ENCODE results near the gene RIMS4. TPM values are rescaled to one million over a fixed set of nuclear protein-coding genes. Genes with fewer than 3 reads are reported as not detected.

Gene RIMS4
- total RNA-seq, 1 donor from 2014 or later = not detected

DNA sequence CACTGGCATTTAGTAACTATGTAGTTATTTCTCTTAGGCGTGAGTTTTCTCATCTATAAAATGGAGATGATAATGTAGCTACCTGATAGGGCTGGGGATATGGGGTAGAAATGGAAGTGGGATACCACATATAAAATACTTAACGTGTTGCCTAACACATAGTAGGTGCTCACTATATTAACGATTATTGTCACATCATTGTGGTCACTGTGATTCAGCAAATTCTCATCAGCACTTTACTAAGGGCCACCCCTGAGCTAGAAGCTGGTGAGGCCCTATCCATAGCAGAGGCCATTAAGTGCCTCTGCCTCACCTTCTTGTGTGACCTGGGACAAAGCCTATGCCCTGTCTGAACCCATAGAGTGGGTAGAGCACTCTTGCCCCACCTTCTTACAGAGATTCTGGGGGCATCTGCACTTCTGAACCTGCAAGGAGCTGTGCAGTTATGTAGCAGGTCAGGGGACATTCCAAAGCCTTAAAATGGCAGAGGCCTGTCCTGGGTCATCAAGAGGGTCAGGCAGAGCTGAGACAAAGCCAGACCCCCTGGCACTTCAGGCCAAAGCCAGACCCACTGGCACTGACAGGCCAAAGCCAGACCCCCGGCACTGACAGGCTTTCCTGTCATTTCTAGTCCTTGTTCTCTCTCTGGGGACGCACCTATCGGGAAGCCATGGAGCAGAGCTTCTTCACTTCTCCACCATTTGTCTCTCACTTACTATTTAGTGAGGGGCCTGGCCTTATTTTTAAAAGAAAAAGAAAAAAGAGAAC lies 7.0 kb upstream of the RIMS4 start:
- no peaks in the 10 kb centered on the region for H3K9me3 Mint-ChIP-seq
- peaks cover 20% of the 10 kb centered on the region for H3K27me3 Mint-ChIP-seq
- H3K27ac Mint-ChIP-seq = no peak overlapping the region
- intact Hi-C loops (cut with micrococcal nuclease) = no loop called here
- no peaks in the 10 kb centered on the region for H3K4me1 Mint-ChIP-seq
- no peak for DNase-seq
- no peaks in the 10 kb centered on the region for H3K36me3 Mint-ChIP-seq (ENCODE audit: low read depth)
- H3K4me3 Mint-ChIP-seq = no peak overlapping the region

DNA sequence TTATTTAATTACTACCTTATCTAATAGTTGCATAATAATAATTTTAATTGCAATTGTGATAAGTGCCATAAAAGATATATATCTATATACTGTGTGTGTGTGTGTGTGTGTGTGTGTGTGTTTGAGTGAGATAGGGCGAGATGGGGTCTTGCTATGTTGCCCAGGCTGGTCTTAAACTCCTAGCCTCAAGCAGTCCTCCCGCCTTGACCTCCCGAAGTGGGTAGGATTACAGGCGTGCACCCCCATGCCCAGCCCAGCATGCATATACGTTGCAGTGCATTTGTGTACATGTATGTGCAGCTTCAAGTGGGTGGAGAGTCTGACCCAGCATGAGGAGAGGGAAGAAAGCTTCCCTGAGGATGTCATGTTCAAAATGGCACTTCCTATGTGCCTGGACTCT lies 4.6 kb upstream of the RIMS4 start:
- DNase-seq = no peak
- H3K27me3 Mint-ChIP-seq = peaks cover 36% of the 10 kb centered on the region
- no peak overlapping the region for H3K4me3 Mint-ChIP-seq
- H3K36me3 Mint-ChIP-seq (ENCODE audit: low read depth) = no peaks in the 10 kb centered on the region
- no peaks in the 10 kb centered on the region for H3K9me3 Mint-ChIP-seq
- H3K4me1 Mint-ChIP-seq = no peaks in the 10 kb centered on the region
- intact Hi-C loops (cut with micrococcal nuclease) = no loop called here
- no peak overlapping the region for H3K27ac Mint-ChIP-seq

- no peaks in the 10 kb centered on the region for H3K36me3 Mint-ChIP-seq (ENCODE audit: low read depth)
- peaks cover 4% of the 10 kb centered on the region for H3K4me1 Mint-ChIP-seq
- intact Hi-C loops (cut with micrococcal nuclease) = no loop called here
- H3K27ac Mint-ChIP-seq = no peak overlapping the region
- DNase-seq = no peak
- H3K4me3 Mint-ChIP-seq = peak overlapping the region; percentile 9
- H3K27me3 Mint-ChIP-seq = peaks cover 63% of the 10 kb centered on the region
- no peaks in the 10 kb centered on the region for H3K9me3 Mint-ChIP-seq
These were observed 872 bp upstream of the RIMS4 start for GRCh38 chr20:44811150-44811685.

- intact Hi-C loops (cut with micrococcal nuclease) = no loop called here
- H3K27me3 Mint-ChIP-seq = peaks cover 66% of the 10 kb centered on the region
- H3K4me3 Mint-ChIP-seq = no peak overlapping the region
- DNase-seq = no peak
- H3K36me3 Mint-ChIP-seq (ENCODE audit: low read depth) = no peaks in the 10 kb centered on the region
- no peak overlapping the region for H3K27ac Mint-ChIP-seq
- no peaks in the 10 kb centered on the region for H3K9me3 Mint-ChIP-seq
- H3K4me1 Mint-ChIP-seq = peaks cover 4% of the 10 kb centered on the region
These were observed 320 bp downstream of the RIMS4 start for GRCh38 chr20:44810061-44810390.

GRCh38 chr20:44809380-44810060 lies 826 bp downstream of the RIMS4 start:
- peaks cover 69% of the 10 kb centered on the region for H3K27me3 Mint-ChIP-seq
- no peaks in the 10 kb centered on the region for H3K9me3 Mint-ChIP-seq
- no peak for DNase-seq
- intact Hi-C loops (cut with micrococcal nuclease) = no loop called here
- peaks cover 4% of the 10 kb centered on the region for H3K4me1 Mint-ChIP-seq
- H3K36me3 Mint-ChIP-seq (ENCODE audit: low read depth) = no peaks in the 10 kb centered on the region
- H3K27ac Mint-ChIP-seq = no peak overlapping the region
- peak overlapping the region; percentile 60 for H3K4me3 Mint-ChIP-seq

DNA sequence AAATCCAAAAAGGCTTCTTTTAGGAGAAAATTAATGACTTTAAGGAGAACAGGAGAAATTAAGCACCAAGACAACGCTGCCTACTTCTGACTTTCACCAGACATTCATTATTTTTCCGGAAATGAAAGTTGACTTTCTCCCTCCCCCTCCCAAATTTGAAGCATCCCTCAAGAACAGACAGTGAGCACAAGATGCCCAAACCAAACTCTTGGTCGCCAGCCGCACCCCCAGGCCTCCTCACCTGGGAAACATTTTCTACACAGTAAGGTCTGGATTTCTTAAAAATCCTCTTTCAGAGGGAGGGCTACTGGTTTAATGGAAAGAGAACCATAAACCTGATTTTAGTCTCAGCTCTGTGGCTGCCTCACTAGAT lies 2.7 kb downstream of the RIMS4 start:
- H3K36me3 Mint-ChIP-seq (ENCODE audit: low read depth) = no peaks in the 10 kb centered on the region
- intact Hi-C loops (cut with micrococcal nuclease) = no loop called here
- H3K27ac Mint-ChIP-seq = no peak overlapping the region
- H3K4me3 Mint-ChIP-seq = no peak overlapping the region
- H3K4me1 Mint-ChIP-seq = peaks cover 4% of the 10 kb centered on the region
- peaks cover 68% of the 10 kb centered on the region for H3K27me3 Mint-ChIP-seq
- no peak for DNase-seq
- no peaks in the 10 kb centered on the region for H3K9me3 Mint-ChIP-seq

DNA sequence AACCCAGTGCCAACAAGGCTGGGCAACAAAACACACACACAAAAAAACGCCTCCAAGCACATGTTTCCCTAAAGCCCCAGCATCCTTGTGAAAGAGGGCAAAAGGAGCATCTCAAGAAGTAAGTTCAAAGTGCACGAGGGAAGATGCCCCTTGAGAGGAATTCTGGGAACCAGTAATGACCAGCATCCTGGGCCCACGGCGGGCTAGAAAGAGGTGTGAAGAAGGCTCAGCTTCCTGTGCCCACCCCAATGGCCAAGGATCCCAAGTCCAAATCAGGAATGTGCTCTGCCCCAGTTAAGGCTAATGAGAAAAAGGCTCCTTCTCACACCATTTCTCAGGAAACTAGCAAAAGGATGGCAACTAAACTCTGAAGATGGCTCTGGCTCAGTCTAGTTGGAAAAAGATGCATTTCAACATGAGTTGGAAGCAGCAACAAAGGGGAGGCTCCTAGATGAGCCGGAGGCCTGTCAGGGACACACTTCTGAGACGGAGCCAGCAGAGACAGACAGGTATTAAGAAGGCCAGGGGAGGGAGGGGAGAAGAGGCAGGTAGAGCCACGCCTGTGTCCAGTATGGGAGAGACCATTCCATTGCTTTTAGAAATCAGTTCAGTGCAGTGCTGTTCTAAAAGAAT lies 3.2 kb downstream of the RIMS4 start:
- Mint-ChIP-seq H3K27ac (no peak overlapping the region), H3K9me3 (no peaks in the 10 kb centered on the region), H3K4me3 (no peak overlapping the region), H3K4me1 (peaks cover 4% of the 10 kb centered on the region), H3K27me3 (peaks cover 64% of the 10 kb centered on the region), H3K36me3 (ENCODE audit: low read depth) (no peaks in the 10 kb centered on the region)
- DNase-seq = no peak
- intact Hi-C loops (cut with micrococcal nuclease) = no loop called here

DNA sequence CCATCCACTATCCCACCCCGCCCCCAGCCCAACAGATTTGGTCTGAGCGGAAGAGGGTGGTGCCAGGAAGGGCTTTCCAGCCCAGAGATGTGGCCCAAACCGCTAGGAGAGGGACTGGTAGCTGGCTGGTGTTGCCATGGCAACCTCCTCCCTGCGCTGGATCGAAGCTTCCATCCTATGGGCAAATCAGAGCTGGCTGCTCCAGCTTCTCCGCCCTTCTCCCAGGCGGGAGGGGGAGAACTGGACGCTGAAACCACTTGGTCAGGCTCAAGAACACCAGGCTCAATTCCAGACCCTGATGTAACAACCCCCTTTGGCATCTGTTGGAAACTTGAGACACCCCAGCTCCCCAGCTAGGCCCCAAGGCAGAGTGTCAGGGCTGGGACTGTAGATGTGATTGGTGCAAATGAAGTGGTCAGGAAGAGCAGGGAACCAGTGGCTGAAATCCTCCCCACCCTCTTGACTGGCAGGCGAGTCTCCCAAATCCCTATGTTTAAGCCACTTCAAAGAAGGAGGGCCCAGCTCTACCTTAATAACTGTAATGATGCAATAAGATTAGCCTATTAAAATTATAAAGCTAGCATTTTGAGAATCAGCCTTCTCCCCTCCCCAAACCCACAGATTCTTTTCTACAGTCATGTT lies 4.2 kb downstream of the RIMS4 start:
- Mint-ChIP-seq H3K27ac (no peak overlapping the region), H3K4me1 (peaks cover 4% of the 10 kb centered on the region)
- intact Hi-C loops (cut with micrococcal nuclease) = no loop called here

GRCh38 chr20:44805335-44805978 lies 4.9 kb downstream of the RIMS4 start:
- no peak for DNase-seq
- Mint-ChIP-seq H3K4me3 (no peak overlapping the region), H3K27ac (no peak overlapping the region), H3K27me3 (peaks cover 49% of the 10 kb centered on the region), H3K9me3 (no peaks in the 10 kb centered on the region), H3K36me3 (ENCODE audit: low read depth) (no peaks in the 10 kb centered on the region), H3K4me1 (peaks cover 4% of the 10 kb centered on the region)
- intact Hi-C loops (cut with micrococcal nuclease) = no loop called here

More for the DNA sequence above, 4.2 kb downstream of the RIMS4 start:
- peaks cover 54% of the 10 kb centered on the region for H3K27me3 Mint-ChIP-seq
- H3K4me3 Mint-ChIP-seq = no peak overlapping the region
- H3K9me3 Mint-ChIP-seq = no peaks in the 10 kb centered on the region
- no peak for DNase-seq
- H3K36me3 Mint-ChIP-seq (ENCODE audit: low read depth) = no peaks in the 10 kb centered on the region

- intact Hi-C loops (cut with micrococcal nuclease) = no loop called here
- no peak overlapping the region for H3K4me3 Mint-ChIP-seq
- DNase-seq = no peak
- H3K27ac Mint-ChIP-seq = no peak overlapping the region
- H3K27me3 Mint-ChIP-seq = peaks cover 36% of the 10 kb centered on the region
- no peaks in the 10 kb centered on the region for H3K9me3 Mint-ChIP-seq
- no peaks in the 10 kb centered on the region for H3K4me1 Mint-ChIP-seq
- no peaks in the 10 kb centered on the region for H3K36me3 Mint-ChIP-seq (ENCODE audit: low read depth)
These were observed 6.9 kb downstream of the RIMS4 start for GRCh38 chr20:44803383-44803941.

- H3K36me3 Mint-ChIP-seq (ENCODE audit: low read depth) = no peaks in the 10 kb centered on the region
- no peak overlapping the region for H3K4me3 Mint-ChIP-seq
- peaks cover 28% of the 10 kb centered on the region for H3K27me3 Mint-ChIP-seq
- no peak overlapping the region for H3K27ac Mint-ChIP-seq
- intact Hi-C loops (cut with micrococcal nuclease) = no loop called here
- H3K9me3 Mint-ChIP-seq = no peaks in the 10 kb centered on the region
- no peak for DNase-seq
- no peaks in the 10 kb centered on the region for H3K4me1 Mint-ChIP-seq
These were observed 7.6 kb downstream of the RIMS4 start for GRCh38 chr20:44802702-44803101.

DNA sequence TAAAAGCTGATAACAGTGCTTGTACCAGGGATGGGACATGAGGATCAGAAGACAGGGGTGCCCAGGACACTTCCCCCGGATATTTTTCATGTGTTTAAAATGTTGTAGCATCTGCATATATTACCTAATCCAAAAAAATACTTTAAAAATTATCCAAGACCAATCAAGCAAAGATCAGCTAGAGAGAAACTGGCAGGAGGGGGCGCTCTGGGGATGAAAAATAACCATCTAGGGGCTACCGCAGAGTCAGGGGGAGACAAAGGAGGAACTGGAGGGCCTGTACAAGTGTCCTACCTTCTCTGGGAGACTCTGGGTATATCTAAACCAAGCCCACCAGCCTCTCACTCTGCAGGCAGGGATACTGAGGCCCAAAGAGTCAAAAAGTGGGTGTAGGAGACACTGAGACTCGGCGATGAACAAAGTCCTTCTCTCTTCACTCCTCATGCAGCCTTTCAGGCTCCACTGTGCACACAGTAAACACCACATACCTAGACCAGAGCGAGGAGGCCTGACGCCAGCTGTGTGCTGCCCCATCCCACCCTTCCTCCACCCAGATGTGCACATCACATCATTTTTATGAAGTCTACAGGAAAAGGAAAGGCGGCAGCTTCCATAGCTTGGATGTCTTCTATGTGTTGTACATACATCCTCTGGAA lies 9.8 kb downstream of the RIMS4 start:
- Mint-ChIP-seq H3K9me3 (no peaks in the 10 kb centered on the region), H3K4me3 (no peak overlapping the region), H3K4me1 (no peaks in the 10 kb centered on the region), H3K36me3 (ENCODE audit: low read depth) (no peaks in the 10 kb centered on the region), H3K27me3 (peaks cover 18% of the 10 kb centered on the region), H3K27ac (no peak overlapping the region)
- DNase-seq = no peak
- intact Hi-C loops (cut with micrococcal nuclease) = no loop called here

GRCh38 chr20:44799691-44800090 lies 10.7 kb downstream of the RIMS4 start:
- peaks cover 14% of the 10 kb centered on the region for H3K27me3 Mint-ChIP-seq
- no peaks in the 10 kb centered on the region for H3K9me3 Mint-ChIP-seq
- intact Hi-C loops (cut with micrococcal nuclease) = no loop called here
- H3K27ac Mint-ChIP-seq = no peak overlapping the region
- no peaks in the 10 kb centered on the region for H3K4me1 Mint-ChIP-seq
- DNase-seq = no peak
- no peak overlapping the region for H3K4me3 Mint-ChIP-seq
- H3K36me3 Mint-ChIP-seq (ENCODE audit: low read depth) = no peaks in the 10 kb centered on the region

All from activated CD4-positive, alpha-beta T cell treated with anti-CD3 and anti-CD28 coated beads, Interleukin-2, amount 10 ng/mL, durations not matched to agents 24 days and 14 days (primary cell).